ENCODE data around the gene UBTD1. TPM values are rescaled to one million over a fixed set of nuclear protein-coding genes. Genes with fewer than 3 reads are reported as not detected.
A peak's percentile ranks its signal among the peaks of the same experiment; 100 is the strongest.

The UBTD1 gene
- polyA plus RNA-seq, 1 donor (not counting 4 experiments of a cell fraction or from before 2014, with no cell fraction given): 12.0 TPM

- Histone ChIP-seq H3K4me3 (ENCODE audit: control insufficient read depth in 2 of 3, extremely low read depth in 1 of 3, insufficient read depth in 2 of 3, low read depth in 1 of 3, low read length in 3 of 3) (no peak overlapping the region), H3K79me2 (ENCODE audit: control insufficient read depth, insufficient read depth, low read length) (no peaks in the 10 kb centered on the region), H3K4me1 (ENCODE audit: control insufficient read depth, extremely low read depth, insufficient read depth, low read length) (peaks cover 18% of the 10 kb centered on the region), H4K20me1 (ENCODE audit: control insufficient read depth, extremely low read depth, insufficient read depth, low read length) (no peaks in the 10 kb centered on the region), H3K9ac (ENCODE audit: control insufficient read depth, extremely low read depth, insufficient read depth, low read length) (no peak overlapping the region), H3K36me3 (ENCODE audit: control insufficient read depth in 2 of 2, extremely low read depth in 1 of 2, insufficient read depth in 2 of 2, low read length in 2 of 2) (no peaks in the 10 kb centered on the region), H3K9me1 (ENCODE audit: control insufficient read depth, extremely low read depth, insufficient read depth, low read length) (no peaks in the 10 kb centered on the region), H3K4me2 (ENCODE audit: control insufficient read depth, extremely low read depth, insufficient read depth, low read depth, low read length) (no peak overlapping the region), H2AFZ (ENCODE audit: control insufficient read depth, low read length) (no peak overlapping the region), H3K27me3 (ENCODE audit: control insufficient read depth, extremely low read depth, insufficient read depth, low read length) (no peaks in the 10 kb centered on the region), H3K27ac (ENCODE audit: control insufficient read depth, insufficient read depth, low read length) (no peak overlapping the region), H3K9me3 (ENCODE audit: control insufficient read depth, low read depth, low read length) (no peaks in the 10 kb centered on the region)
- dilution Hi-C loops (cut with MboI; ENCODE audit: extremely low pct_ligation_motif_present, low sequenced_read_pairs): no loop called here
- FAIRE-seq (peak; percentile 9), DNase-seq (ENCODE audit: low read depth, low spot score) (no peak)
- no peak for TF ChIP-seq EZH2 (IDR thresholded peaks at IDR 0.05; ENCODE audit: low read length)
- no peak for TF ChIP-seq CTCF (optimal IDR thresholded peaks at IDR 0.05 in 1 of 3, IDR thresholded peaks at IDR 0.05 in 1 of 3, conservative IDR thresholded peaks at IDR 0.05 in 1 of 3; ENCODE audit: extremely low read depth in 1 of 3, insufficient read depth in 2 of 3, low read length in 3 of 3)
These were observed 99.1 kb downstream of the UBTD1 start for GRCh38 chr10:97597778-97598177.

GRCh38 chr10:97598407-97599271 lies 99.9 kb downstream of the UBTD1 start:
- H3K9ac ChIP-seq (ENCODE audit: control insufficient read depth, extremely low read depth, insufficient read depth, low read length): no peak overlapping the region
- no peaks in the 10 kb centered on the region for H3K27me3 ChIP-seq (ENCODE audit: control insufficient read depth, extremely low read depth, insufficient read depth, low read length)
- DNase-seq (ENCODE audit: low read depth, low spot score) (no peak), FAIRE-seq (no peak)
- H3K4me3 ChIP-seq (ENCODE audit: control insufficient read depth in 2 of 3, extremely low read depth in 1 of 3, insufficient read depth in 2 of 3, low read depth in 1 of 3, low read length in 3 of 3): no peak overlapping the region
- no peak overlapping the region for H3K4me2 ChIP-seq (ENCODE audit: control insufficient read depth, extremely low read depth, insufficient read depth, low read depth, low read length)
- peaks cover 18% of the 10 kb centered on the region for H3K4me1 ChIP-seq (ENCODE audit: control insufficient read depth, extremely low read depth, insufficient read depth, low read length)
- H3K27ac ChIP-seq (ENCODE audit: control insufficient read depth, insufficient read depth, low read length): no peak overlapping the region
- H2AFZ ChIP-seq (ENCODE audit: control insufficient read depth, low read length): no peak overlapping the region
- H3K9me1 ChIP-seq (ENCODE audit: control insufficient read depth, extremely low read depth, insufficient read depth, low read length): no peaks in the 10 kb centered on the region
- TF ChIP-seq EZH2 (IDR thresholded peaks at IDR 0.05; ENCODE audit: low read length) (no peak), CTCF (optimal IDR thresholded peaks at IDR 0.05 in 1 of 3, IDR thresholded peaks at IDR 0.05 in 1 of 3, conservative IDR thresholded peaks at IDR 0.05 in 1 of 3; ENCODE audit: extremely low read depth in 1 of 3, insufficient read depth in 2 of 3, low read length in 3 of 3) (peak in 1 of 3 experiments; percentile 4)
- H3K9me3 ChIP-seq (ENCODE audit: control insufficient read depth, low read depth, low read length): no peaks in the 10 kb centered on the region
- no peaks in the 10 kb centered on the region for H3K36me3 ChIP-seq (ENCODE audit: control insufficient read depth in 2 of 2, extremely low read depth in 1 of 2, insufficient read depth in 2 of 2, low read length in 2 of 2)
- no peaks in the 10 kb centered on the region for H3K79me2 ChIP-seq (ENCODE audit: control insufficient read depth, insufficient read depth, low read length)
- dilution Hi-C loops (cut with MboI; ENCODE audit: extremely low pct_ligation_motif_present, low sequenced_read_pairs): no loop called here
- no peaks in the 10 kb centered on the region for H4K20me1 ChIP-seq (ENCODE audit: control insufficient read depth, extremely low read depth, insufficient read depth, low read length)

All from keratinocyte (primary cell).